Breast epithelium (tissue), 4 donors: ENCODE data around the gene OMA1. TPM values are rescaled to one million over a fixed set of nuclear protein-coding genes. Genes with fewer than 3 reads are reported as not detected.
"Not testable (repeated sequence)": the region's sequence is repeated elsewhere in the genome, so short reads cannot be mapped to it uniquely, and the experiment has no call there.

Source experiments
- DNase-seq, 2 donors: peaks; one replicate each; pipeline ENCODE4 v3.0.0-alpha.2; 2019; ENCODE audit warnings: low spot score in 2 of 2
- H3K27ac ChIP-seq, 2 donors: fragments of 200-600 bp; sonication (generic) in 1 of 2; one replicate each; pipeline ENCODE4 v1.5.1; 2016 to 2019; ENCODE audit warnings: mild to moderate bottlenecking in 1 of 2
- H3K27me3 ChIP-seq, 2 donors: fragments of 200-600 bp; sonication (generic) in 1 of 2; one replicate each; pipeline versions ENCODE4 v1.5.1 to v1.6.0; 2017 to 2019; ENCODE audit warnings: control low read depth in 1 of 2, mild to moderate bottlenecking in 1 of 2
- H3K36me3 ChIP-seq: fragments of 200-600 bp; one replicate; pipeline ENCODE4 v1.5.1; 2019
- H3K4me1 ChIP-seq, 2 donors: fragments of 200-600 bp; sonication (generic); one replicate each; pipeline ENCODE4 v1.5.1; 2016 to 2019; ENCODE audit warnings: control low read depth in 1 of 2
- H3K4me3 ChIP-seq, 3 donors: fragments of 200-600 bp; sonication (generic); 1 replicate in 2 of 3; 2 replicates in 1 of 3; pipeline ENCODE4 v1.5.1; 2016 to 2019; ENCODE audit warnings: mild to moderate bottlenecking in 3 of 3, moderate library complexity in 2 of 3
- H3K9me3 ChIP-seq, 2 donors: fragments of 200-600 bp; sonication (generic) in 1 of 2; one replicate each; pipeline ENCODE4 v1.5.1; 2016 to 2019; ENCODE audit warnings: control low read depth in 1 of 2
- CTCF ChIP-seq, 3 donors: fragments of 450-650 bp; IDR thresholded peaks; one replicate each; pipeline ENCODE4 v1.5.1; 2016 to 2017; ENCODE audit warnings: antibody characterized with exemption in 3 of 3, mild to moderate bottlenecking in 3 of 3, moderate library complexity in 3 of 3
- POLR2A ChIP-seq: fragments of 450-650 bp; IDR thresholded peaks from one replicate; pipeline ENCODE4 v1.6.1; 2016; ENCODE audit warnings: antibody characterized with exemption, mild to moderate bottlenecking, moderate library complexity
- POLR2AphosphoS5 ChIP-seq, 3 donors: sonication (generic); formaldehyde crosslinking; IDR thresholded peaks; one replicate each; pipeline ENCODE4 v1.6.1; 2017; ENCODE audit warnings: antibody characterized with exemption in 3 of 3
- intact Hi-C: fragments of 100-400 bp; cut with DNase I; formaldehyde crosslinking; loops from one replicate; pipeline ENCODE4 v1.15.1; 2023; ENCODE audit warnings: low total_unique reads
- total RNA-seq, 3 donors: library from RNA; depleted of rRNA; stranded (reverse); fragments of >200 nt; gene quantifications; one replicate each; pipeline ENCODE4 v1.1.0, GENCODE V29; 2016

Gene OMA1
- total RNA-seq, 3 donors from 2014 or later = 26.4 to 79.8 (median 48.2) TPM

GRCh38 chr1:58561633-58562032, 15.1 kb upstream of the OMA1 start:
- Histone ChIP-seq H3K36me3 (no peaks in the 10 kb centered on the region), H3K27ac (no peak overlapping the region), H3K4me1 (no peaks in the 10 kb centered on the region), H3K27me3 (no peaks in the 10 kb centered on the region), H3K4me3 (no peak overlapping the region), H3K9me3 (no peaks in the 10 kb centered on the region)
- TF ChIP-seq POLR2AphosphoS5 (IDR thresholded peaks at IDR 0.05) (no peak), POLR2A (no peak), CTCF (IDR thresholded peaks at IDR 0.05) (no peak)
- no peak for DNase-seq
- intact Hi-C loops = no loop called here

GRCh38 chr1:58555393-58555792, 8.9 kb upstream of the OMA1 start:
- Histone ChIP-seq H3K36me3 (no peaks in the 10 kb centered on the region), H3K27ac (no peak overlapping the region), H3K9me3 (no peaks in the 10 kb centered on the region), H3K4me1 (no peaks in the 10 kb centered on the region), H3K4me3 (no peak overlapping the region), H3K27me3 (no peaks in the 10 kb centered on the region)
- TF ChIP-seq POLR2A (no peak), CTCF (IDR thresholded peaks at IDR 0.05) (no peak), POLR2AphosphoS5 (IDR thresholded peaks at IDR 0.05) (no peak)
- intact Hi-C loops = no loop called here
- DNase-seq = no peak

- Histone ChIP-seq H3K9me3 (no peaks in the 10 kb centered on the region), H3K4me1 (no peaks in the 10 kb centered on the region), H3K27me3 (no peaks in the 10 kb centered on the region), H3K4me3 (no peak overlapping the region), H3K36me3 (no peaks in the 10 kb centered on the region), H3K27ac (no peak overlapping the region)
- intact Hi-C loops = no loop called here
- TF ChIP-seq CTCF (IDR thresholded peaks at IDR 0.05) (no peak), POLR2A (no peak), POLR2AphosphoS5 (IDR thresholded peaks at IDR 0.05) (no peak)
- DNase-seq = no peak
These were observed 4.9 kb upstream of the OMA1 start for GRCh38 chr1:58551186-58552140.

DNA sequence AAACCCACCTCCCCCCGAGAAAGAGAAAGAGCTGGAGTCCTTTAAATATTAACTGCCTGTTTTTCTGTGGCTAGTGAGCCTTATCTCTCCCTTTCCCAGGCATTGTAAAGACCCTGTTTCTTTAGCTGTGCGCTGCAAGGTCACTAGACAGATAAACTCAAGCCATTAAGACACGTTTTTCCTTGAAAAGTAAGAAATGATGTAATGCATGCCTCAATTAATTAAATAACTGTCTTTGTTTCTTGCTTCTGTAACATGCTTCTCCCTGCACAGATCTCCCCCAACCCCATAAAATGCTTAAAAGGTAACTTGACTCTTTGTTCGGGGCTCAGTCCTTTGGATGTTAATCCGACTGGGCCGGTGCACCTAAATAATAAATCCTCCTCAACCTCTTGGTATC, 2.8 kb upstream of the OMA1 start:
- intact Hi-C loops, DNase-seq, H3K9me3 ChIP-seq, H3K36me3 ChIP-seq, H3K27ac ChIP-seq, H3K4me1 ChIP-seq, H3K4me3 ChIP-seq, H3K27me3 ChIP-seq: not testable (repeated sequence)

DNA sequence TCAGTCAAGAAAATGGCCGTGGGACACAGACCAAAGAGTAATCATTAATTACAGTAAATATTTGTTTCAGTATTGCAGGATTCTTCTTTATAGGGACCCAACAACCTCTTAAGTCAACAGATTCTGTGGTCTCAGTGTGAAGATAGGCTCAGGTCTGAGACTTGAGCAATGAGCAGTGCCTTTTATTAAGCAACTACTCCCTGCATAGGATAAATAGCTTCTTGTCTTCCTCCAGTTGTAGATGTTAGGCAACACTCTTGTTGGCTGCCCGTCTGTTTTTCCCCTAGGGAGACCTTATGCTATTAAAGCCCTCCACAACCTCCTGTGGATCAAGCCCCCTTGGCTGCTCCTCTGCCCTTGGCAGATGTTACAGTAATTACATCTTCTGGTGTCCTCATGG, 1.8 kb upstream of the OMA1 start:
- H3K27ac ChIP-seq = no peak overlapping the region
- intact Hi-C loops = no loop called here
- TF ChIP-seq POLR2AphosphoS5 (IDR thresholded peaks at IDR 0.05) = no peak
- TF ChIP-seq POLR2A = no peak
- TF ChIP-seq CTCF (IDR thresholded peaks at IDR 0.05) = no peak
- H3K9me3 ChIP-seq = no peaks in the 10 kb centered on the region
- no peak overlapping the region for H3K4me3 ChIP-seq
- no peak for DNase-seq
- no peaks in the 10 kb centered on the region for H3K36me3 ChIP-seq
- no peaks in the 10 kb centered on the region for H3K27me3 ChIP-seq
- H3K4me1 ChIP-seq = no peaks in the 10 kb centered on the region
